Fibroblast of villous mesenchyme (primary cell): ENCODE data around the gene POP5. TPM values are rescaled to one million over a fixed set of nuclear protein-coding genes. Genes with fewer than 3 reads are reported as not detected.
"Not testable (repeated sequence)": the region's sequence is repeated elsewhere in the genome, so short reads cannot be mapped to it uniquely, and the experiment has no call there.

Experiments
- DNase-seq: peaks from one replicate; pipeline ENCODE4 v3.0.0-alpha.2; 2010; ENCODE audit warnings: low read depth
- H3K4me3 ChIP-seq: 2 replicates; pipeline ENCODE4 v1.5.1; 2011; ENCODE audit warnings: low read depth, mild to moderate bottlenecking, low read length
- CTCF ChIP-seq: IDR thresholded peaks from 2 replicates; pipeline ENCODE4 v1.5.1; 2012; ENCODE audit warnings: low read depth, mild to moderate bottlenecking, low read length; ENCODE audit not compliant: insufficient read depth
- total RNA-seq: library from RNA; depleted of rRNA; stranded (reverse); fragments of >200 nt; gene quantifications from 2 replicates; pipeline ENCODE4 v1.2.3, GENCODE V29; 2012

POP5 gene
- total RNA-seq, 1 donor, result 40.6 TPM

GRCh38 chr12:120618954-120619615 is 37.9 kb upstream of the POP5 start:
- DNase-seq, result no peak
- no peak for TF ChIP-seq CTCF

GRCh38 chr12:120617767-120618166 is 36.6 kb upstream of the POP5 start:
- H3K4me3 ChIP-seq, DNase-seq: not testable (repeated sequence)

More at GRCh38 chr12:120618954-120619615, 37.9 kb upstream of the POP5 start:
- no peak overlapping the region for H3K4me3 ChIP-seq

GRCh38 chr12:120617193-120617592 is 36.0 kb upstream of the POP5 start:
- not testable (repeated sequence) for H3K4me3 ChIP-seq, DNase-seq

GRCh38 chr12:120614848-120615247 is 33.6 kb upstream of the POP5 start:
- no peak overlapping the region for H3K4me3 ChIP-seq
- DNase-seq, result no peak
- TF ChIP-seq CTCF, result no peak

- DNase-seq, result not testable (repeated sequence)
These were observed 30.3 kb upstream of the POP5 start for GRCh38 chr12:120611534-120611933.

GRCh38 chr12:120610560-120610959 is 29.4 kb upstream of the POP5 start:
- TF ChIP-seq CTCF, result no peak
- no peak for DNase-seq

More at GRCh38 chr12:120611534-120611933, 30.3 kb upstream of the POP5 start:
- H3K4me3 ChIP-seq, result not testable (repeated sequence)

GRCh38 chr12:120602416-120602815 is 21.2 kb upstream of the POP5 start:
- DNase-seq, H3K4me3 ChIP-seq: not testable (repeated sequence)

More at GRCh38 chr12:120610560-120610959, 29.4 kb upstream of the POP5 start:
- no peak overlapping the region for H3K4me3 ChIP-seq

GRCh38 chr12:120599672-120600552 is 18.7 kb upstream of the POP5 start:
- DNase-seq, result no peak
- no peak overlapping the region for H3K4me3 ChIP-seq

More at GRCh38 chr12:120599672-120600552, 18.7 kb upstream of the POP5 start:
- TF ChIP-seq CTCF, result no peak
